Testis (tissue), 3 donors: ENCODE measurements around the gene OSTN. TPM values are rescaled to one million over a fixed set of nuclear protein-coding genes. Genes with fewer than 3 reads are reported as not detected.

Source experiments
- DNase-seq: peaks from one replicate; pipeline ENCODE4 v3.0.0-alpha.2; 2019
- H3K27ac ChIP-seq, 2 donors: fragments of 200-600 bp; sonication (generic); one replicate each; pipeline ENCODE4 v1.5.1; 2019
- H3K27me3 ChIP-seq: fragments of 200-600 bp; sonication (generic); one replicate; pipeline ENCODE4 v1.5.1; 2019
- H3K36me3 ChIP-seq: fragments of 200-600 bp; sonication (generic); one replicate; pipeline ENCODE4 v1.5.1; 2017; ENCODE audit warnings: low read depth; ENCODE audit errors: missing control alignments
- H3K4me1 ChIP-seq: fragments of 200-600 bp; sonication (generic); one replicate; pipeline ENCODE4 v1.5.1; 2019
- H3K4me3 ChIP-seq, 2 donors: fragments of 200-600 bp; sonication (generic); one replicate each; pipeline ENCODE4 v1.5.1; 2017 to 2019
- H3K9me3 ChIP-seq: fragments of 200-600 bp; sonication (generic); one replicate; pipeline ENCODE4 v1.5.1; 2017
- POLR2A ChIP-seq: fragments of 450-650 bp; IDR thresholded peaks from one replicate; pipeline ENCODE4 v1.6.1; 2017; ENCODE audit warnings: antibody characterized with exemption, mild to moderate bottlenecking, moderate library complexity
- WGBS, 2 donors: methylation state at CpG; one replicate each; pipeline ENCODE4 v1.1.5; 2018; 5-methylcytosine and 5-hydroxymethylcytosine counted together
- intact Hi-C: fragments of 100-400 bp; cut with DNase I; formaldehyde crosslinking; loops from one replicate; pipeline ENCODE4 v1.15.1; 2023; ENCODE audit warnings: low total_unique reads
- polyA plus RNA-seq: library from polyadenylated mRNA; stranded (reverse); fragments of 350-450 nt; fragmentation: Illumina TruSeq; extraction: RNeasy Lipid Tissue Mini Kit (QIAGEN cat#74804); gene quantifications from one replicate; pipeline ENCODE4 v1.2.3, GENCODE V29; 2014; ENCODE audit warnings: low read depth, low replicate concordance; ENCODE audit not compliant: insufficient read depth
- total RNA-seq, 2 donors: library from RNA; depleted of rRNA; stranded (reverse); fragments of >200 nt; gene quantifications; one replicate each; pipeline ENCODE4 v1.2.3, GENCODE V29; 2016
- TF ChIP-seq, protein P1 (sequence below), 3 experiments: fragments of 450-650 bp in 2 of 3; fragments of 200-600 bp in 1 of 3; sonication (generic) in 1 of 3; IDR thresholded peaks; one replicate each; pipeline ENCODE4 v1.5.1; 2016 to 2019; ENCODE audit warnings: antibody characterized with exemption in 3 of 3, mild to moderate bottlenecking in 2 of 3, moderate library complexity in 1 of 3

Gene OSTN
- total and polyA plus RNA-seq, 3 donors from 2014 or later = 0.16 TPM; not detected in 2

GRCh38 chr3:191198480-191198879, 561 bp upstream of the OSTN start:
- Histone ChIP-seq H3K4me3 (no peak overlapping the region), H3K9me3 (no peaks in the 10 kb centered on the region), H3K27ac (no peak overlapping the region), H3K36me3 (no peaks in the 10 kb centered on the region), H3K4me1 (no peaks in the 10 kb centered on the region), H3K27me3 (no peaks in the 10 kb centered on the region)
- WGBS, 2 donors = 59% methylated on average over 5 of the region's 5 CpGs
- DNase-seq = no peak
- TF ChIP-seq, protein P1, sequence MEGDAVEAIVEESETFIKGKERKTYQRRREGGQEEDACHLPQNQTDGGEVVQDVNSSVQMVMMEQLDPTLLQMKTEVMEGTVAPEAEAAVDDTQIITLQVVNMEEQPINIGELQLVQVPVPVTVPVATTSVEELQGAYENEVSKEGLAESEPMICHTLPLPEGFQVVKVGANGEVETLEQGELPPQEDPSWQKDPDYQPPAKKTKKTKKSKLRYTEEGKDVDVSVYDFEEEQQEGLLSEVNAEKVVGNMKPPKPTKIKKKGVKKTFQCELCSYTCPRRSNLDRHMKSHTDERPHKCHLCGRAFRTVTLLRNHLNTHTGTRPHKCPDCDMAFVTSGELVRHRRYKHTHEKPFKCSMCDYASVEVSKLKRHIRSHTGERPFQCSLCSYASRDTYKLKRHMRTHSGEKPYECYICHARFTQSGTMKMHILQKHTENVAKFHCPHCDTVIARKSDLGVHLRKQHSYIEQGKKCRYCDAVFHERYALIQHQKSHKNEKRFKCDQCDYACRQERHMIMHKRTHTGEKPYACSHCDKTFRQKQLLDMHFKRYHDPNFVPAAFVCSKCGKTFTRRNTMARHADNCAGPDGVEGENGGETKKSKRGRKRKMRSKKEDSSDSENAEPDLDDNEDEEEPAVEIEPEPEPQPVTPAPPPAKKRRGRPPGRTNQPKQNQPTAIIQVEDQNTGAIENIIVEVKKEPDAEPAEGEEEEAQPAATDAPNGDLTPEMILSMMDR (IDR thresholded peaks at IDR 0.05) = no peak
- TF ChIP-seq POLR2A = no peak
- intact Hi-C loops = no loop called here

- 58 to 68% methylated on average over 10 of the region's 10 CpGs for WGBS, 2 donors
- TF ChIP-seq, protein P1 (IDR thresholded peaks at IDR 0.05) = no peak
- TF ChIP-seq POLR2A = no peak
- DNase-seq = no peak
These were observed 11.0 kb downstream of the OSTN start for GRCh38 chr3:191210032-191210431.

DNA sequence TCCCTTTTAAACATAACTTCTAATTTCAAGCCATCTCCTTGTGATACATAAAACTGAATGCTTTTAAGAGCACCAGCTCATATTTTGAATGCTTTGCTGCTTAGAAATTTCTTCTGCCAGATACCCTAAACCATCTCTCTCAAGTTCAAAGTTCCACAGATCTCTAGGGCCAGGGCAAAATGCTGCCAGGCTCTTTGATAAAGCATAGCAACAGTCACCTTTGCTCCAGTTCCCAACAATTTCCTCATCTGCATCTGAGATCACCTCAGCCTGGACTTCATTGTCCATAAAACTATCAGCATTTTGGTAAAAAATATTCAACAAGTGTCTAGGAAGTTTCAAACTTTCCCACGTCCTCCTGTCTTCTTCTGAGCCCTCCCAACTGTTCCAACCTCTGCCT, 17.5 kb downstream of the OSTN start:
- Histone ChIP-seq H3K27ac (no peak overlapping the region), H3K36me3 (no peaks in the 10 kb centered on the region), H3K4me3 (no peak overlapping the region), H3K9me3 (no peaks in the 10 kb centered on the region), H3K27me3 (no peaks in the 10 kb centered on the region), H3K4me1 (no peaks in the 10 kb centered on the region)
- TF ChIP-seq, protein P1 (IDR thresholded peaks at IDR 0.05) = no peak
- no peak for TF ChIP-seq POLR2A
- DNase-seq = no peak
- WGBS, 2 donors = 74 to 89% methylated on average over 1 of the region's 1 CpG
- intact Hi-C loops = no loop called here

More at GRCh38 chr3:191210032-191210431, 11.0 kb downstream of the OSTN start:
- H3K4me1 ChIP-seq = no peaks in the 10 kb centered on the region
- H3K27me3 ChIP-seq = no peaks in the 10 kb centered on the region
- no peaks in the 10 kb centered on the region for H3K36me3 ChIP-seq
- intact Hi-C loops = no loop called here
- no peaks in the 10 kb centered on the region for H3K9me3 ChIP-seq
- no peak overlapping the region for H3K4me3 ChIP-seq
- H3K27ac ChIP-seq = no peak overlapping the region

DNA sequence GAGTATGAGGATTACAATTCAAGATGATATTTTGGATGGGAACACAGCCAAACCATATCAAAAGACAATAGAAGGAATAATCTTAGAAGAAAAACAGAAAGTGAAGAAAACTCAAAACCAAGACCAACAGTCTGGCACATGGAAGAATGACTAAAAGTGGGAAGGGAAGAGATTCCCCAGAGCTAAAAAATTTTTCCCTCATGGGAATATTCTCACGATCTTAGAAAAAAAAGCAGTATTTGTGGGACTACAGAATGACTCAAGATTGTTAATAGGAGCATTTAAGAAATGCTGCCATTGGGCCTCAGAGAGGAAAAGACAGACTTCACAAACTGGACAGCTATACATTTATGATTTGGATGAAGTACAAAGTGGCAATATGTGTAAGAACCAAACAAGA, 18.3 kb downstream of the OSTN start:
- intact Hi-C loops = no loop called here
- H3K36me3 ChIP-seq = no peaks in the 10 kb centered on the region
- DNase-seq = no peak
- no peak overlapping the region for H3K4me3 ChIP-seq
- H3K27ac ChIP-seq = no peak overlapping the region
- no peaks in the 10 kb centered on the region for H3K27me3 ChIP-seq
- H3K4me1 ChIP-seq = no peaks in the 10 kb centered on the region
- WGBS, 2 donors = 71 to 73% methylated on average over 1 of the region's 1 CpG
- TF ChIP-seq, protein P1 (IDR thresholded peaks at IDR 0.05) = no peak
- no peak for TF ChIP-seq POLR2A
- no peaks in the 10 kb centered on the region for H3K9me3 ChIP-seq

- no peaks in the 10 kb centered on the region for H3K27me3 ChIP-seq
- no peaks in the 10 kb centered on the region for H3K36me3 ChIP-seq
- no peak overlapping the region for H3K27ac ChIP-seq
- no peak for TF ChIP-seq POLR2A
- DNase-seq = no peak
- 81 to 84% methylated on average over 5 of the region's 5 CpGs for WGBS, 2 donors
- intact Hi-C loops = no loop called here
- no peak overlapping the region for H3K4me3 ChIP-seq
- H3K9me3 ChIP-seq = no peaks in the 10 kb centered on the region
- H3K4me1 ChIP-seq = no peaks in the 10 kb centered on the region
These were observed 21.9 kb downstream of the OSTN start for GRCh38 chr3:191220908-191221307.
